Sciatic nerve (tissue), 2 donors: ENCODE measurements around the gene LST1. TPM values are rescaled to one million over a fixed set of nuclear protein-coding genes. Genes with fewer than 3 reads are reported as not detected.

Experiments used
- ATAC-seq: fragments of 200-7000 bp; cut with Tn5 transposase; one replicate; pipeline ENCODE4 v1.9.1; 2020; ENCODE audit warnings: mild to moderate bottlenecking, moderate library complexity
- DNase-seq: peaks from one replicate; pipeline ENCODE4 v3.0.0-alpha.2; 2020; ENCODE audit warnings: low spot score
- intact Hi-C: fragments of 100-400 bp; cut with DNase I; formaldehyde crosslinking; loops from one replicate; pipeline ENCODE4 v1.14.2; 2022
- total RNA-seq: library from RNA; stranded (reverse); fragmentation: NEBNext Ultra II Directional; extraction: Animal tissue kit (Norgen Biotek cat#: 25700); gene quantifications from one replicate; pipeline ENCODE4 v1.2.1, GENCODE V29; 2021
- donor health status: DM: no; HTN: no; CAD: no.
- donor health status: DM: no; HTN: no; CAD: no.

LST1 gene
- total RNA-seq, 1 donor from 2014 or later = 17.7 TPM

GRCh38 chr6:31558631-31559500, 27.2 kb upstream of the LST1 start:
- intact Hi-C loops = no loop called here
- no peak for DNase-seq
- peak; percentile 77 for ATAC-seq

GRCh38 chr6:31559606-31559957, 26.5 kb upstream of the LST1 start:
- intact Hi-C loops = no loop called here
- DNase-seq (no peak), ATAC-seq (no peak)

- DNase-seq (no peak), ATAC-seq (peak; percentile 68)
- intact Hi-C loops = no loop called here
Observed at GRCh38 chr6:31559958-31560696, 25.9 kb upstream of the LST1 start.

GRCh38 chr6:31560697-31561058, 25.4 kb upstream of the LST1 start:
- ATAC-seq = no peak

GRCh38 chr6:31567531-31568370, 18.3 kb upstream of the LST1 start:
- intact Hi-C loops = no loop called here
- ATAC-seq (no peak), DNase-seq (no peak)

More at GRCh38 chr6:31560697-31561058, 25.4 kb upstream of the LST1 start:
- no peak for DNase-seq
- intact Hi-C loops = no loop called here

- intact Hi-C loops = no loop called here
- no peak for DNase-seq
- peak; percentile 46 for ATAC-seq
Observed at GRCh38 chr6:31568537-31568961, 17.5 kb upstream of the LST1 start.

GRCh38 chr6:31569861-31570536, 16.1 kb upstream of the LST1 start:
- intact Hi-C loops = no loop called here
- ATAC-seq (no peak), DNase-seq (no peak)

GRCh38 chr6:31572041-31572911, 13.8 kb upstream of the LST1 start, which contains the start of gene LTA:
Gene LTA (plus strand): TSS chr6:31572289. CDS start chr6:31572743, 454 bp downstream.
- ATAC-seq = no peak
- no peak for DNase-seq
- intact Hi-C loops = no loop called here

GRCh38 chr6:31573239-31574105, 12.6 kb upstream of the LST1 start:
- intact Hi-C loops = no loop called here
- DNase-seq = no peak
- ATAC-seq = no peak

- ATAC-seq (no peak), DNase-seq (no peak)
- intact Hi-C loops = no loop called here
Observed at GRCh38 chr6:31574106-31575061, 11.7 kb upstream of the LST1 start.

GRCh38 chr6:31575335-31575901, 10.7 kb upstream of the LST1 start, which contains the start of gene TNF:
Gene TNF (plus strand): TSS chr6:31575565. CDS start chr6:31575742, 177 bp downstream.
- intact Hi-C loops = no loop called here
- peak; percentile 64 for ATAC-seq
- no peak for DNase-seq

GRCh38 chr6:31575952-31576685, 10.0 kb upstream of the LST1 start:
- intact Hi-C loops = no loop called here
- ATAC-seq (no peak), DNase-seq (no peak)

GRCh38 chr6:31576897-31577578, 9.0 kb upstream of the LST1 start:
- DNase-seq (no peak), ATAC-seq (no peak)
- intact Hi-C loops = no loop called here

- ATAC-seq (no peak), DNase-seq (no peak)
- intact Hi-C loops = no loop called here
Observed at GRCh38 chr6:31577579-31577966, 8.5 kb upstream of the LST1 start.
